PFSK-1 (cell line): ENCODE measurements around the gene LZTR1.

ENCODE experiments used
- FOXP2 ChIP-seq: optimal IDR thresholded peaks from 2 replicates; pipeline ENCODE3; 2011; ENCODE audit warnings: borderline replicate concordance, control low read depth, inconsistent platforms; ENCODE audit not compliant: insufficient read depth; ENCODE audit errors: extremely low read length, extremely low read depth
- POLR2AphosphoS5 ChIP-seq: IDR thresholded peaks from 2 replicates; pipeline ENCODE4 v1.6.1; 2012; ENCODE audit warnings: low read depth, mild to moderate bottlenecking, control low read depth, low read length, moderate library complexity
- REST ChIP-seq, 2 experiments: IDR thresholded peaks; 2 replicates each; pipeline versions ENCODE4 v1.6.1 to v1.8.0; 2011 to 2012; ENCODE audit warnings: low read depth in 2 of 2, low read length in 2 of 2, control low read depth in 1 of 2, inconsistent platforms in 1 of 2, mild to moderate bottlenecking in 1 of 2, moderate library complexity in 1 of 2; ENCODE audit not compliant: insufficient read depth in 1 of 2
- SIN3A ChIP-seq: IDR thresholded peaks from 2 replicates; pipeline ENCODE4 v1.6.1; 2012; ENCODE audit warnings: mild to moderate bottlenecking, low read length, moderate library complexity, borderline replicate concordance; ENCODE audit not compliant: insufficient read depth
- TAF1 ChIP-seq: IDR thresholded peaks from 2 replicates; pipeline ENCODE4 v1.6.1; 2012; ENCODE audit warnings: low read length, control low read depth, borderline replicate concordance; ENCODE audit not compliant: insufficient read depth

Gene LZTR1

GRCh38 chr22:20993304-20994127 is 11.4 kb downstream of the LZTR1 start:
- no peak for TF ChIP-seq FOXP2
- TF ChIP-seq TAF1 = no peak

- no peak for TF ChIP-seq FOXP2
- TF ChIP-seq REST (IDR thresholded peaks at IDR 0.05; ENCODE audit: insufficient read depth in 1 of 2, low read depth in 2 of 2, low read length in 2 of 2) = no peak
- TF ChIP-seq POLR2AphosphoS5 = no peak
- TF ChIP-seq TAF1 = no peak
These were observed 12.2 kb downstream of the LZTR1 start for GRCh38 chr22:20994128-20994901.

GRCh38 chr22:20994902-20995241 is 12.8 kb downstream of the LZTR1 start:
- no peak for TF ChIP-seq SIN3A
- TF ChIP-seq REST (IDR thresholded peaks at IDR 0.05; ENCODE audit: insufficient read depth in 1 of 2, low read depth in 2 of 2, low read length in 2 of 2) = no peak
- TF ChIP-seq POLR2AphosphoS5 = no peak
- no peak for TF ChIP-seq TAF1
- no peak for TF ChIP-seq FOXP2

GRCh38 chr22:20995329-20996030 is 13.4 kb downstream of the LZTR1 start:
- TF ChIP-seq FOXP2 (no peak), REST (IDR thresholded peaks at IDR 0.05; ENCODE audit: insufficient read depth in 1 of 2, low read depth in 2 of 2, low read length in 2 of 2) (no peak), POLR2AphosphoS5 (no peak), TAF1 (no peak), SIN3A (no peak)

- TF ChIP-seq SIN3A (no peak), REST (IDR thresholded peaks at IDR 0.05; ENCODE audit: insufficient read depth in 1 of 2, low read depth in 2 of 2, low read length in 2 of 2) (no peak), TAF1 (no peak), POLR2AphosphoS5 (no peak), FOXP2 (no peak)
These were observed 13.9 kb downstream of the LZTR1 start for GRCh38 chr22:20996031-20996410.
